Measurements from ENCODE around the gene TASOR. TPM values are rescaled to one million over a fixed set of nuclear protein-coding genes. Genes with fewer than 3 reads are reported as not detected.

TASOR gene
- total and polyA plus RNA-seq, 4 donors: 5.6 to 51.3 (median 19.2) TPM

DNA sequence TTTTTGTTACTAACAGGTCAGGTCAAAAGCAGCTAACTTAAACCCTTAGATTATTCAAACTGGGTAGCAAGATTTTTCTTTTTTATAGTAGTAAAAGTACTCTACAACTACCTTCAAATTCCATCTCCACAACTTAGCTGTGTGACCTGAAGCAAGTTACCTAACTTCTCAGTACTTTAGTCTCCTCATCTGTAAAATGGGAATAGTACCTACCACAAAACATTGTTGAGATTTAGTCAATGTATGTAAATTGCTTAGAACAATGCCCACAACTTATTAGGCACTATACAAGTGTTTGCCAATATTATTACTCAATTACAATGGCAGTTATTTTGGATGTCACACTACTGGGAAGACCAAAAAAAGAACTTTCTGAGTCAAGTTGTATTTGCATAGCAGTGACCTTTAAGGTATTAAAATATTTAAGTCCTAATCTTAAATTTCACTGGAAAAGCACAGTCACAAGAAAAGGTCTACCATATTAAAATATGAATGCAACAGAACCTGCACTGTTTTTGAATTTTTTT lies 2.9 kb downstream of the TASOR start (continued):
- TF ChIP-seq REST (IDR thresholded peaks at IDR 0.05): no peak
- TF ChIP-seq YY1 (IDR thresholded peaks at IDR 0.05): no peak

DNA sequence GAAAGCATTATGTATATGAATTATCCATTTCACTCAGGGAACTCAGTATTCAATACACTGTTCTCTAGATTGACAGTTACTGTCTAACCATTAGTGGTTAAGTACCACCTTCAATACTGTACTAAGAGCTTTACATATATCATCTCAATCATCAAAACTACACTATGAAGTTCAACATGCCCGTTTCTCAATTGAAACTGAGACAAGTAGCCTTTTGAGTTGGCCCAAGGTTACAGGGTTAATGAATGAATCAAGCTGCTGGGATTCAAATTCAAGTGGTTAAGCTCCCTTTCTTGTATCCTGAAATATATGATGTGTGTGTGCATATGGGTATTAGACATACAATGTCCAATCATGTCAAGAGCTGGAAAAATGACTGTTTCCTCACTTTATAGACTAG lies 5.8 kb downstream of the TASOR start:
- Histone ChIP-seq H3K27ac (ENCODE audit: low read depth in 1 of 2, low read length in 2 of 2) (no peak overlapping the region), H3K9me3 (ENCODE audit: control insufficient read depth in 4 of 4, low read length in 3 of 4) (no peaks in the 10 kb centered on the region), H3K36me3 (ENCODE audit: control insufficient read depth in 4 of 4, insufficient read depth in 3 of 4, low read depth in 1 of 4, low read length in 3 of 4) (peaks cover 0 to 2% (median 0%) of the 10 kb centered on the region in 4 donors), H3K27me3 (ENCODE audit: control insufficient read depth in 4 of 4, insufficient read depth in 4 of 4, low read length in 3 of 4) (no peaks in the 10 kb centered on the region), H3K4me1 (ENCODE audit: control insufficient read depth in 4 of 4, insufficient read depth in 4 of 4, low read length in 3 of 4) (peaks cover 0 to 9% (median 5%) of the 10 kb centered on the region in 4 donors), H3K9ac (ENCODE audit: low read depth in 1 of 2, low read length in 2 of 2) (no peak overlapping the region), H3K4me3 (ENCODE audit: low read depth in 1 of 3, low read length in 3 of 3) (no peak overlapping the region)
- TF ChIP-seq YY1 (IDR thresholded peaks at IDR 0.05): no peak
- no peak for TF ChIP-seq SP1 (IDR thresholded peaks at IDR 0.05)
- TF ChIP-seq HNF4G (IDR thresholded peaks at IDR 0.05): no peak
- TF ChIP-seq REST (IDR thresholded peaks at IDR 0.05): no peak
- no peak for TF ChIP-seq FOXA1 (IDR thresholded peaks at IDR 0.05)
- TF ChIP-seq MAX (IDR thresholded peaks at IDR 0.05): no peak
- no peak for TF ChIP-seq RAD21 (IDR thresholded peaks at IDR 0.05)
- TF ChIP-seq NR2F2 (IDR thresholded peaks at IDR 0.05): no peak
- no peak for TF ChIP-seq HNF4A (conservative IDR thresholded peaks at IDR 0.05)
- no peak for TF ChIP-seq FOXA2 (IDR thresholded peaks at IDR 0.05)
- no peak for TF ChIP-seq TAF1 (conservative IDR thresholded peaks at IDR 0.05)
- TF ChIP-seq, protein P1, sequence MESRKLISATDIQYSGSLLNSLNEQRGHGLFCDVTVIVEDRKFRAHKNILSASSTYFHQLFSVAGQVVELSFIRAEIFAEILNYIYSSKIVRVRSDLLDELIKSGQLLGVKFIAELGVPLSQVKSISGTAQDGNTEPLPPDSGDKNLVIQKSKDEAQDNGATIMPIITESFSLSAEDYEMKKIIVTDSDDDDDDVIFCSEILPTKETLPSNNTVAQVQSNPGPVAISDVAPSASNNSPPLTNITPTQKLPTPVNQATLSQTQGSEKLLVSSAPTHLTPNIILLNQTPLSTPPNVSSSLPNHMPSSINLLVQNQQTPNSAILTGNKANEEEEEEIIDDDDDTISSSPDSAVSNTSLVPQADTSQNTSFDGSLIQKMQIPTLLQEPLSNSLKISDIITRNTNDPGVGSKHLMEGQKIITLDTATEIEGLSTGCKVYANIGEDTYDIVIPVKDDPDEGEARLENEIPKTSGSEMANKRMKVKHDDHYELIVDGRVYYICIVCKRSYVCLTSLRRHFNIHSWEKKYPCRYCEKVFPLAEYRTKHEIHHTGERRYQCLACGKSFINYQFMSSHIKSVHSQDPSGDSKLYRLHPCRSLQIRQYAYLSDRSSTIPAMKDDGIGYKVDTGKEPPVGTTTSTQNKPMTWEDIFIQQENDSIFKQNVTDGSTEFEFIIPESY (IDR thresholded peaks at IDR 0.05): no peak
- TF ChIP-seq, protein P2, sequence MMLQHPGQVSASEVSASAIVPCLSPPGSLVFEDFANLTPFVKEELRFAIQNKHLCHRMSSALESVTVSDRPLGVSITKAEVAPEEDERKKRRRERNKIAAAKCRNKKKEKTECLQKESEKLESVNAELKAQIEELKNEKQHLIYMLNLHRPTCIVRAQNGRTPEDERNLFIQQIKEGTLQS (IDR thresholded peaks at IDR 0.05): no peak
- TF ChIP-seq GABPA (IDR thresholded peaks at IDR 0.05 in 1 of 2, conservative IDR thresholded peaks at IDR 0.05 in 1 of 2): no peak
- TF ChIP-seq CTCF (IDR thresholded peaks at IDR 0.05; ENCODE audit: low read depth, low read length, missing input control): no peak
- WGBS: 73% methylated on average over 1 of the region's 1 CpG
- DNase-seq (ENCODE audit: low spot score): no peak
